Measurements from ENCODE around the gene DPYD. TPM values are rescaled to one million over a fixed set of nuclear protein-coding genes. Genes with fewer than 3 reads are reported as not detected.

Gene DPYD
- total and polyA plus RNA-seq, 10 of the 15 experiments (the other 5 are each of a cell fraction or from before 2014, with no cell fraction given), result 5.7 to 23.8 (median 10.2) TPM

DNA sequence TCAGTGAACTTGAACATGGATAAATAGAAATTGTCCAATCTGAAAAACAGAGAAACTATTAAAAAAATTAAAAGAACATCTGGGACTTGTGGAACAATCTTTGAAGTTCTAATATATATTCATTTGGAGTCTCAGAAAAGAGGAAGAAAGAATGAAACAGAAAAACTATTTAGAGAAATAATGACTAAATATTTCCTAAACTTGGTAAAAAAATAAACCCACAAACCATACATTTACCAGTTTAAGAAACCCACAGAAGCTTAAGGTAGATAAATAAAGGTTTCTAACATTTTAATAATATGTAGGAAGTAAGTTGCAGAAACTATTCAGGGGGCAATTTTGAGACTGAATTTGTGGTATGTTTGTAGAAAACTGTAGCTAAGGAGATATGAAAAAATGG lies 761.5 kb downstream of the DPYD start (continued):
- no peak for TF ChIP-seq PAX8 (IDR thresholded peaks at IDR 0.05)
- no peak for TF ChIP-seq SUZ12 (IDR thresholded peaks at IDR 0.05; ENCODE audit: unreplicated experiment)
- TF ChIP-seq TCF7 (IDR thresholded peaks at IDR 0.05; ENCODE audit: borderline replicate concordance), result peak; percentile 66; the same call in 1 of the 2 replicates
- TF ChIP-seq RB1 (IDR thresholded peaks at IDR 0.05; ENCODE audit: borderline replicate concordance), result no peak
- TF ChIP-seq, protein P1, sequence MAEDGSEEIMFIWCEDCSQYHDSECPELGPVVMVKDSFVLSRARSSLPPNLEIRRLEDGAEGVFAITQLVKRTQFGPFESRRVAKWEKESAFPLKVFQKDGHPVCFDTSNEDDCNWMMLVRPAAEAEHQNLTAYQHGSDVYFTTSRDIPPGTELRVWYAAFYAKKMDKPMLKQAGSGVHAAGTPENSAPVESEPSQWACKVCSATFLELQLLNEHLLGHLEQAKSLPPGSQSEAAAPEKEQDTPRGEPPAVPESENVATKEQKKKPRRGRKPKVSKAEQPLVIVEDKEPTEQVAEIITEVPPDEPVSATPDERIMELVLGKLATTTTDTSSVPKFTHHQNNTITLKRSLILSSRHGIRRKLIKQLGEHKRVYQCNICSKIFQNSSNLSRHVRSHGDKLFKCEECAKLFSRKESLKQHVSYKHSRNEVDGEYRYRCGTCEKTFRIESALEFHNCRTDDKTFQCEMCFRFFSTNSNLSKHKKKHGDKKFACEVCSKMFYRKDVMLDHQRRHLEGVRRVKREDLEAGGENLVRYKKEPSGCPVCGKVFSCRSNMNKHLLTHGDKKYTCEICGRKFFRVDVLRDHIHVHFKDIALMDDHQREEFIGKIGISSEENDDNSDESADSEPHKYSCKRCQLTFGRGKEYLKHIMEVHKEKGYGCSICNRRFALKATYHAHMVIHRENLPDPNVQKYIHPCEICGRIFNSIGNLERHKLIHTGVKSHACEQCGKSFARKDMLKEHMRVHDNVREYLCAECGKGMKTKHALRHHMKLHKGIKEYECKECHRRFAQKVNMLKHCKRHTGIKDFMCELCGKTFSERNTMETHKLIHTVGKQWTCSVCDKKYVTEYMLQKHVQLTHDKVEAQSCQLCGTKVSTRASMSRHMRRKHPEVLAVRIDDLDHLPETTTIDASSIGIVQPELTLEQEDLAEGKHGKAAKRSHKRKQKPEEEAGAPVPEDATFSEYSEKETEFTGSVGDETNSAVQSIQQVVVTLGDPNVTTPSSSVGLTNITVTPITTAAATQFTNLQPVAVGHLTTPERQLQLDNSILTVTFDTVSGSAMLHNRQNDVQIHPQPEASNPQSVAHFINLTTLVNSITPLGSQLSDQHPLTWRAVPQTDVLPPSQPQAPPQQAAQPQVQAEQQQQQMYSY (CRISPR knock-in tag; IDR thresholded peaks at IDR 0.05), result no peak
- no peak for TF ChIP-seq HDAC2 (IDR thresholded peaks at IDR 0.05)
- TF ChIP-seq FOXM1 (IDR thresholded peaks at IDR 0.05; ENCODE audit: low read depth, low read length), result peak; percentile 84; the same call in 1 of the 2 replicates
- TF ChIP-seq ZBED1 (IDR thresholded peaks at IDR 0.05; ENCODE audit: borderline replicate concordance), result no peak
- TF ChIP-seq MEF2B (IDR thresholded peaks at IDR 0.05; ENCODE audit: partially characterized antibody, poor library complexity, severe bottlenecking), result peak; percentile 94
- peak; percentile 50 for TF ChIP-seq IKZF1 (conservative IDR thresholded peaks at IDR 0.05)
- TF ChIP-seq, protein P2, sequence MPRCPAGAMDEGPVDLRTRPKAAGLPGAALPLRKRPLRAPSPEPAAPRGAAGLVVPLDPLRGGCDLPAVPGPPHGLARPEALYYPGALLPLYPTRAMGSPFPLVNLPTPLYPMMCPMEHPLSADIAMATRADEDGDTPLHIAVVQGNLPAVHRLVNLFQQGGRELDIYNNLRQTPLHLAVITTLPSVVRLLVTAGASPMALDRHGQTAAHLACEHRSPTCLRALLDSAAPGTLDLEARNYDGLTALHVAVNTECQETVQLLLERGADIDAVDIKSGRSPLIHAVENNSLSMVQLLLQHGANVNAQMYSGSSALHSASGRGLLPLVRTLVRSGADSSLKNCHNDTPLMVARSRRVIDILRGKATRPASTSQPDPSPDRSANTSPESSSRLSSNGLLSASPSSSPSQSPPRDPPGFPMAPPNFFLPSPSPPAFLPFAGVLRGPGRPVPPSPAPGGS (IDR thresholded peaks at IDR 0.05; ENCODE audit: borderline replicate concordance, insufficient read depth, low read depth, low read length, poor library complexity, severe bottlenecking), result no peak
- TF ChIP-seq, protein P3, sequence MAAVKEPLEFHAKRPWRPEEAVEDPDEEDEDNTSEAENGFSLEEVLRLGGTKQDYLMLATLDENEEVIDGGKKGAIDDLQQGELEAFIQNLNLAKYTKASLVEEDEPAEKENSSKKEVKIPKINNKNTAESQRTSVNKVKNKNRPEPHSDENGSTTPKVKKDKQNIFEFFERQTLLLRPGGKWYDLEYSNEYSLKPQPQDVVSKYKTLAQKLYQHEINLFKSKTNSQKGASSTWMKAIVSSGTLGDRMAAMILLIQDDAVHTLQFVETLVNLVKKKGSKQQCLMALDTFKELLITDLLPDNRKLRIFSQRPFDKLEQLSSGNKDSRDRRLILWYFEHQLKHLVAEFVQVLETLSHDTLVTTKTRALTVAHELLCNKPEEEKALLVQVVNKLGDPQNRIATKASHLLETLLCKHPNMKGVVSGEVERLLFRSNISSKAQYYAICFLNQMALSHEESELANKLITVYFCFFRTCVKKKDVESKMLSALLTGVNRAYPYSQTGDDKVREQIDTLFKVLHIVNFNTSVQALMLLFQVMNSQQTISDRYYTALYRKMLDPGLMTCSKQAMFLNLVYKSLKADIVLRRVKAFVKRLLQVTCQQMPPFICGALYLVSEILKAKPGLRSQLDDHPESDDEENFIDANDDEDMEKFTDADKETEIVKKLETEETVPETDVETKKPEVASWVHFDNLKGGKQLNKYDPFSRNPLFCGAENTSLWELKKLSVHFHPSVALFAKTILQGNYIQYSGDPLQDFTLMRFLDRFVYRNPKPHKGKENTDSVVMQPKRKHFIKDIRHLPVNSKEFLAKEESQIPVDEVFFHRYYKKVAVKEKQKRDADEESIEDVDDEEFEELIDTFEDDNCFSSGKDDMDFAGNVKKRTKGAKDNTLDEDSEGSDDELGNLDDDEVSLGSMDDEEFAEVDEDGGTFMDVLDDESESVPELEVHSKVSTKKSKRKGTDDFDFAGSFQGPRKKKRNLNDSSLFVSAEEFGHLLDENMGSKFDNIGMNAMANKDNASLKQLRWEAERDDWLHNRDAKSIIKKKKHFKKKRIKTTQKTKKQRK (IDR thresholded peaks at IDR 0.05; ENCODE audit: low read depth, low read length), result no peak
- no peak for TF ChIP-seq ZNF24 (IDR thresholded peaks at IDR 0.05)
- no peak for TF ChIP-seq SKIL (IDR thresholded peaks at IDR 0.05; ENCODE audit: low read depth, poor library complexity, severe bottlenecking)
- no peak for TF ChIP-seq SREBF2 (IDR thresholded peaks at IDR 0.05; ENCODE audit: low read length)

Measured in GM12878 (cell line).